NB4 (cell line): ENCODE data around the gene SLC25A36.
A peak's percentile ranks its signal among the peaks of the same experiment; 100 is the strongest.

ENCODE experiments used
- DNase-seq: peaks from one replicate; pipeline ENCODE4 v3.0.0; 2010; ENCODE audit warnings: low read depth
- H3K4me3 ChIP-seq: one replicate; pipeline ENCODE4 v1.5.1; 2011; ENCODE audit warnings: mild to moderate bottlenecking, low read depth, low read length, moderate library complexity
- CTCF ChIP-seq: IDR thresholded peaks from one replicate; pipeline ENCODE4 v1.5.1; 2012; ENCODE audit warnings: low read depth, low read length
- MAX ChIP-seq: IDR thresholded peaks from 2 replicates; pipeline ENCODE4 v1.6.1; 2011; ENCODE audit warnings: low read depth, low read length
- MYC ChIP-seq: IDR thresholded peaks from 2 replicates; pipeline ENCODE4 v1.6.1; 2011; ENCODE audit warnings: low read depth, low read length
- POLR2A ChIP-seq: IDR thresholded peaks from 2 replicates; pipeline ENCODE4 v1.6.1; 2011; ENCODE audit warnings: mild to moderate bottlenecking; ENCODE audit not compliant: insufficient read length; ENCODE audit errors: extremely low read depth

SLC25A36 gene

GRCh38 chr3:141019244-141019643, 77.6 kb downstream of the SLC25A36 start:
- no peak overlapping the region for H3K4me3 ChIP-seq
- TF ChIP-seq MAX, result no peak
- TF ChIP-seq CTCF, result no peak
- TF ChIP-seq POLR2A, result no peak
- no peak for TF ChIP-seq MYC
- no peak for DNase-seq

- H3K4me3 ChIP-seq, result no peak overlapping the region
- peak; percentile 11 for DNase-seq
- TF ChIP-seq POLR2A (no peak), MYC (no peak), MAX (no peak), CTCF (no peak)
Observed at GRCh38 chr3:141020143-141020830, 78.7 kb downstream of the SLC25A36 start.

- no peak for TF ChIP-seq POLR2A
- H3K4me3 ChIP-seq, result no peak overlapping the region
- DNase-seq, result no peak
Observed at GRCh38 chr3:141021261-141021660, 79.6 kb downstream of the SLC25A36 start.
